Heart left ventricle (tissue), 16 donors: ENCODE results near the gene ABCA6. TPM values are rescaled to one million over a fixed set of nuclear protein-coding genes. Genes with fewer than 3 reads are reported as not detected.
A peak's percentile ranks its signal among the peaks of the same experiment; 100 is the strongest.

Experiments used
- ATAC-seq, 4 donors: fragments of 200-7000 bp; cut with Tn5 transposase; one replicate each; pipeline ENCODE4 v1.9.1; 2020 to 2022; ENCODE audit warnings: moderate library complexity in 4 of 4, mild to moderate bottlenecking in 3 of 4, moderate number of reproducible peaks in 1 of 4
- DNase-seq, 5 donors: peaks; one replicate each; pipeline ENCODE4 v3.0.0-alpha.2; 2020
- H3K27ac ChIP-seq, 12 donors: fragments of 200-600 bp; sonication (generic) in 4 of 12; one replicate each; pipeline versions ENCODE4 v1.5.0 to v1.8.0; 2016 to 2022; ENCODE audit warnings: mild to moderate bottlenecking in 2 of 12
- H3K27me3 ChIP-seq, 9 donors: fragments of 200-600 bp; sonication (generic) in 2 of 9; one replicate each; pipeline versions ENCODE4 v1.5.1 to v1.8.0; 2016 to 2022; ENCODE audit warnings: mild to moderate bottlenecking in 3 of 9
- H3K36me3 ChIP-seq, 9 donors: fragments of 200-600 bp; sonication (generic) in 2 of 9; one replicate each; pipeline versions ENCODE4 v1.5.0 to v1.8.0; 2018 to 2022; ENCODE audit warnings: mild to moderate bottlenecking in 2 of 9
- H3K4me1 ChIP-seq, 12 donors: fragments of 200-600 bp; sonication (generic) in 4 of 12; one replicate each; pipeline versions ENCODE4 v1.5.0 to v1.8.0; 2016 to 2022; ENCODE audit warnings: mild to moderate bottlenecking in 3 of 12
- H3K4me3 ChIP-seq, 12 donors: fragments of 200-600 bp; sonication (generic) in 4 of 12; one replicate each; pipeline versions ENCODE4 v1.5.0 to v1.8.0; 2017 to 2022; ENCODE audit warnings: mild to moderate bottlenecking in 9 of 12, moderate library complexity in 4 of 12
- H3K9me3 ChIP-seq, 12 donors: fragments of 200-600 bp; sonication (generic) in 4 of 12; one replicate each; pipeline versions ENCODE4 v1.5.0 to v1.8.0; 2016 to 2022; ENCODE audit warnings: mild to moderate bottlenecking in 1 of 12
- POLR2A ChIP-seq, 2 donors: fragments of 450-650 bp; IDR thresholded peaks; one replicate each; pipeline ENCODE4 v1.6.1; 2017; ENCODE audit warnings: antibody characterized with exemption in 2 of 2, mild to moderate bottlenecking in 2 of 2, moderate library complexity in 2 of 2
- WGBS, 4 donors: extraction: QIAGEN DNeasy Blood & Tissue Kit in 2 of 4; methylation state at CpG; one replicate each; pipeline versions ENCODE4 v1.1.5 to v1.1.7; 2013 to 2018; 5-methylcytosine and 5-hydroxymethylcytosine counted together
- intact Hi-C, 10 donors: fragments of 100-400 bp; cut with DNase I; formaldehyde crosslinking; loops; one replicate each; pipeline versions ENCODE4 v1.11.1 to v1.14.2; 2022
- polyA plus RNA-seq, 2 donors: library from polyadenylated mRNA; stranded (reverse); fragments of 200-250 nt; gene quantifications; one replicate each; pipeline ENCODE4 v1.2.3, GENCODE V29; 2013
- total RNA-seq, 9 donors: library from RNA; depleted of rRNA in 2 of 9; stranded (reverse); fragments of >200 nt in 2 of 9; fragmentation: NEBNext Ultra II Directional in 3 of 9; extraction: Animal tissue kit (Norgen Biotek cat#: 25700) in 3 of 9; gene quantifications; one replicate each; pipeline versions ENCODE4 v1.1.0 to v1.2.4, GENCODE V29; 2016 to 2023
- TF ChIP-seq, protein P1 (sequence below), 12 donors: fragments of 200-600 bp; sonication (generic) in 4 of 12; IDR thresholded peaks; one replicate each; pipeline versions ENCODE4 v1.5.0 to v1.8.0; 2018 to 2022; ENCODE audit warnings: antibody characterized with exemption in 12 of 12, mild to moderate bottlenecking in 5 of 12
- donor health status: ischemic (EF 13 %, LVEDD 7.1; RV severe dilation, severe dysfunction).
- donor health status: healthy with polysubstance abuse.
- donor health status: DM: no; HTN: yes; CAD: no.
- donor health status: DM: no; HTN: no; CAD: no.
- donor health status: ischemic (EF 25% LVEDD 6.9; RV normal size, moderate dysfunction).
- donor health status: ischemic (EF 25% LVEDD 5.7; RV mildly dilated, moderate dysfunction).
- donor health status: healthy.
- donor health status: DM: yes; HTN: yes; CAD: no.
- donor health status: ischemic (EF 35%, LVEDD 5.7; RV mildly dilated, moderate dysfunction).
- donor health status: nonischemic (EF 11% LVEDD 7.7; RV severe dilation, severe dysfunction).
- donor health status: DM: yes; HTN: yes; CAD: no.
- donor health status: PGD.
- donor health status: ischemic (EF 29% LVEDD 5.4; RV normal size, mild dysfunction).
- donor health status: nonischemic (EF 23%, LVEDD 6.1; RV moderate dilation, normal function).

Gene ABCA6
- total and polyA plus RNA-seq, 11 donors = 5.7 to 30.1 (median 18.0) TPM

DNA sequence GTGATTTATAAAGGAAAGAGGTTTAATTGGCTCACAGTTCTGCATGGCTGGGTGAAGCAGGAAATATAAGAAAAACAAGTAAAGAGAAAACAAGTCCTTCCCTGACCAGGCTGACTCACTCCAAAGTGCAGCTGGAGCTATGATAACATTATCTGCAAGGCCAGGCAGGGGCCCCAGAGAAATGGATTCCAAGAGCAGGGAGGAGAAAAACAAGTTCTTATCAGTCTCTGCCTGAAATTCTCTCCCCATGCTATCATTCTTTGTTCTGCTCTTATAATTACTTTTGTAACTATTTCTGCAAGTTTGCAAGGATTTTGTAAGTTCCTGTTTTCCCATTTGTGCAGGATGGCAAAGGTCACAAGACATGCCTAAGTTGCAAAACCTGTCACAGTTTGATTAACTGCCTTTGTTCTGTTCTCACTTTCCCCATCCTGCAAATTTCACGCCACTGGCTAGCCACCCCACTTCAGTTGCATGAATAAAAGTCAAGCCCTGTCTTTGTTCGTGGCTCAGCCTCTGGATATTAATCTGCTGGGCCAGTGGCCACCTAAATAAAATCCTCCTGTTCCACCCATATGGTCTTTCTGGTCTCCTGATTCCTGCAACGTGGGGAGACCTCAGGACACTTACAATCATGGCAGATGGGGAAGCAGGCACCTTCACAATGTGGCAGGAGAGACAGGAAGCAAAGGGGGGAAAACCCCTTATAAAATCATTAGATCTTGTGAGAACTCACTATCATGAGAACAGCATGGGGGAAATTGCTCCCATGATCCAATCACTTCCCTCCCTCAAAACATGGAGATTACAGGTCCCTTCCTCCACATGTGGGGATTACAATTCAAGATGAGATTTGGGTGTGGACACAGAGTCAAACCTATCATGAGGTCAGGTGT, 94.1 kb downstream of the ABCA6 start:
- DNase-seq = peak; percentile 48 to 72 (median 63)
- TF ChIP-seq POLR2A (IDR thresholded peaks at IDR 0.05) = no peak
- TF ChIP-seq, protein P1, sequence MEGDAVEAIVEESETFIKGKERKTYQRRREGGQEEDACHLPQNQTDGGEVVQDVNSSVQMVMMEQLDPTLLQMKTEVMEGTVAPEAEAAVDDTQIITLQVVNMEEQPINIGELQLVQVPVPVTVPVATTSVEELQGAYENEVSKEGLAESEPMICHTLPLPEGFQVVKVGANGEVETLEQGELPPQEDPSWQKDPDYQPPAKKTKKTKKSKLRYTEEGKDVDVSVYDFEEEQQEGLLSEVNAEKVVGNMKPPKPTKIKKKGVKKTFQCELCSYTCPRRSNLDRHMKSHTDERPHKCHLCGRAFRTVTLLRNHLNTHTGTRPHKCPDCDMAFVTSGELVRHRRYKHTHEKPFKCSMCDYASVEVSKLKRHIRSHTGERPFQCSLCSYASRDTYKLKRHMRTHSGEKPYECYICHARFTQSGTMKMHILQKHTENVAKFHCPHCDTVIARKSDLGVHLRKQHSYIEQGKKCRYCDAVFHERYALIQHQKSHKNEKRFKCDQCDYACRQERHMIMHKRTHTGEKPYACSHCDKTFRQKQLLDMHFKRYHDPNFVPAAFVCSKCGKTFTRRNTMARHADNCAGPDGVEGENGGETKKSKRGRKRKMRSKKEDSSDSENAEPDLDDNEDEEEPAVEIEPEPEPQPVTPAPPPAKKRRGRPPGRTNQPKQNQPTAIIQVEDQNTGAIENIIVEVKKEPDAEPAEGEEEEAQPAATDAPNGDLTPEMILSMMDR (IDR thresholded peaks at IDR 0.05) = no peak
- peaks cover 0 to 39% (median 6%) of the 10 kb centered on the region in 9 donors for H3K36me3 ChIP-seq
- H3K27me3 ChIP-seq = no peaks in the 10 kb centered on the region
- H3K9me3 ChIP-seq = peaks cover 0 to 24% (median 0%) of the 10 kb centered on the region in 12 donors
- 23 to 33% (median 25%) methylated on average over 3 of the region's 3 CpGs for WGBS, 4 donors
- peak; percentile 78 to 95 (median 94) for ATAC-seq
- H3K27ac ChIP-seq = peak overlapping the region; percentile 53 to 78 (median 64)
- H3K4me3 ChIP-seq = no peak overlapping the region
- intact Hi-C loops = loop anchor here in 2 of 10 donors (10.0 kb wide), 2 partner anchors 47 to 273 kb away; no protein-coding TSS in a partner anchor
- peaks cover 0 to 32% (median 11%) of the 10 kb centered on the region in 12 donors for H3K4me1 ChIP-seq

DNA sequence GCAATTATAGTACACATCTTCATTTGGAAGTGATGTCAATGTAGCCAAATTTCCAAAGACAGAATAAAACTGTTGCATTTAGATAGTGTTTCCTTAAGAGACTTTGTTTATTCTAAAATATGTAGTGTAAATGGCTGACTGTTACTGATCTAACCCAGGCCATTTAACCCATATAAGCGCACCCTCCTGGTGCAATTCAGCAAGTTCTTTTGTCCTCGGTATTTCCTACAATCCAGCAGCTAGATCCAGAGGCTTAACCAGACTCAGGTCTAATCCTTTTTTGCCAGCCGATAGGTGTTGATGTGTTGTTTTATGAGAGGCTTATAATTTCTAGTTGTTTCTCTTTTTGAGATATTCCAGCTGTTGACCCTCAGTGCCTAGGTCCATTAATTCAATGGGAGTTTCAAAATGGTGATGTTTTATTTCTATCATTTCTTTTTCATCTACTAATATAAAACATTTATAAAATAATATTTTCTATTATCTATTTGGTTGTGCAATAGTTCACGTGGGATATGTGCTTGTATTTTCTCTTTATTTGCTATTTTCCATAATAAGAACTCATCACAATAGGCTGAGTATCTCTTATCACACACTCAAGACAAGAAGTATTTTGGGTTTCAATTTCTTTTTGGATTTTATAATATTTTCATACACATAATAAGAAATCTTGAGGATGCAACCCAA, 95.4 kb downstream of the ABCA6 start:
- Histone ChIP-seq H3K36me3 (peaks cover 0 to 45% (median 11%) of the 10 kb centered on the region in 9 donors), H3K4me3 (no peak overlapping the region), H3K27ac (peak overlapping the region in 7 of 12 donors; percentile 53 to 77 (median 66)), H3K4me1 (peaks cover 0 to 32% (median 10%) of the 10 kb centered on the region in 12 donors), H3K9me3 (peaks cover 0 to 24% (median 0%) of the 10 kb centered on the region in 12 donors), H3K27me3 (no peaks in the 10 kb centered on the region)
- ATAC-seq = no peak
- WGBS, 4 donors = 73 to 79% (median 75%) methylated on average over 4 of the region's 4 CpGs
- TF ChIP-seq, protein P1 (IDR thresholded peaks at IDR 0.05) = no peak
- TF ChIP-seq POLR2A (IDR thresholded peaks at IDR 0.05) = no peak
- no peak for DNase-seq
- intact Hi-C loops = loop anchor here in 2 of 10 donors (10.0 kb wide), 2 partner anchors 49 to 271 kb away; no protein-coding TSS in a partner anchor

DNA sequence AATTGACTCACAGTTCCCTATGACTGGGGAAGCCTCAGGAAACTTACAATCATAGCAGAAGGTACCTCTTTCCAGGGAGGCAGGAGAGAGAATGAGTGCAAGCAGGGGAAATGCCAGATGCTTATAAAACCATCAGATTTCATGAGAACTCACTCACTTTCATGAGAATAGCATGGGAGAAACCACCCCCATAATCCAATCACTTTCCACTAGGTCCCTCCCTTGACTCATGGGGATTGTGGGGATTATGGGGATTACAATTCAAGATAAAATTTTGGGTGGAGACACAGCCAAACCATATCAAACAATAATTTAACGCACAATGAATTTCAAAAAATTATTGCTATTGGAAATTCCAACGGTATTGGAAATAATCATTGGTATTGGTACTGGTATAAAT, 96.0 kb downstream of the ABCA6 start:
- DNase-seq = no peak
- Histone ChIP-seq H3K27me3 (no peaks in the 10 kb centered on the region), H3K36me3 (peaks cover 0 to 45% (median 11%) of the 10 kb centered on the region in 9 donors), H3K27ac (peak overlapping the region in 3 of 12 donors; percentile 67 to 77 (median 72)), H3K4me1 (peaks cover 0 to 29% (median 9%) of the 10 kb centered on the region in 12 donors), H3K4me3 (no peak overlapping the region), H3K9me3 (peaks cover 0 to 24% (median 0%) of the 10 kb centered on the region in 12 donors)
- no peak for ATAC-seq
- 94 to 98% (median 96%) methylated on average over 2 of the region's 2 CpGs for WGBS, 4 donors
- intact Hi-C loops = loop anchor here in 2 of 10 donors (10.0 kb wide), 2 partner anchors 49 to 271 kb away; no protein-coding TSS in a partner anchor
- TF ChIP-seq, protein P1 (IDR thresholded peaks at IDR 0.05) = no peak
- no peak for TF ChIP-seq POLR2A (IDR thresholded peaks at IDR 0.05)
